MCF 10A (cell line): ENCODE results near the gene VAT1. TPM values are rescaled to one million over a fixed set of nuclear protein-coding genes. Genes with fewer than 3 reads are reported as not detected.

Source experiments
- BruUV-seq: library from RNA; stranded (reverse); fragments of 400-500 nt; replicated peaks from 2 replicates; lab custom pipeline; 2021; lab: Mats Ljungman, UMichigan
- CTCF ChIA-PET: fragments of 300-600 bp; sonication (Branson Sonifier 250); formaldehyde crosslinking; extraction: SDS; loops from one replicate; lab custom pipeline; 2021; ENCODE audit warnings: antibody characterized with exemption, inconsistent platforms; lab: Yijun Ruan, JAX
- POLR2A ChIA-PET: fragments of 300-600, 350-650 bp; sonication (Branson Sonifier 250); formaldehyde crosslinking; extraction: SDS; loops from one replicate; lab custom pipeline; 2020; ENCODE audit warnings: antibody characterized with exemption, inconsistent platforms; lab: Yijun Ruan, JAX
- DNase-seq: peaks from one replicate; pipeline ENCODE4 v3.0.0-alpha.2; 2018; ENCODE audit not compliant: unreplicated experiment
- H3K27ac Mint-ChIP-seq: one replicate; pipeline ENCODE4 v1.8.0; 2022; ENCODE audit warnings: mild to moderate bottlenecking, low read depth, mixed read lengths; ENCODE audit not compliant: unreplicated experiment
- H3K27me3 Mint-ChIP-seq: one replicate; pipeline ENCODE4 v1.8.0; 2022; ENCODE audit warnings: mixed read lengths; ENCODE audit not compliant: insufficient read depth, unreplicated experiment
- H3K36me3 Mint-ChIP-seq: one replicate; pipeline ENCODE4 v1.8.0; 2022; ENCODE audit warnings: mild to moderate bottlenecking, moderate library complexity, mixed read lengths; ENCODE audit not compliant: insufficient read depth, unreplicated experiment
- H3K4me1 Mint-ChIP-seq: one replicate; pipeline ENCODE4 v1.8.0; 2022; ENCODE audit warnings: mixed read lengths; ENCODE audit not compliant: insufficient read depth, unreplicated experiment
- H3K4me3 Mint-ChIP-seq: one replicate; pipeline ENCODE4 v1.8.0; 2022; ENCODE audit warnings: mild to moderate bottlenecking, moderate library complexity, mixed read lengths; ENCODE audit not compliant: unreplicated experiment
- H3K9me3 Mint-ChIP-seq: one replicate; pipeline ENCODE4 v1.8.0; 2022; ENCODE audit warnings: mixed read lengths; ENCODE audit not compliant: unreplicated experiment
- intact Hi-C: fragments of 100-400 bp; cut with micrococcal nuclease; formaldehyde crosslinking; loops from 2 replicates; pipeline ENCODE4 v1.14.1; 2022
- total RNA-seq: library from RNA; stranded (reverse); gene quantifications from 2 replicates; pipeline ENCODE4 v1.2.3, GENCODE V29; 2022
- TF ChIP-seq, protein P1 (sequence below): fragments of 200-600 bp; IDR thresholded peaks from one replicate; pipeline ENCODE4 v1.8.0; 2022; ENCODE audit warnings: antibody characterized with exemption, mild to moderate bottlenecking; ENCODE audit not compliant: unreplicated experiment

VAT1 gene
- total RNA-seq, 1 experiment from 2014 or later, result 61.0 TPM

- no peak for DNase-seq
- no peaks in the 10 kb centered on the region for H3K9me3 Mint-ChIP-seq
- BruUV-seq, result no TSS peak
- H3K27me3 Mint-ChIP-seq, result no peaks in the 10 kb centered on the region
- peaks cover 14% of the 10 kb centered on the region for H3K4me1 Mint-ChIP-seq
- intact Hi-C loops, result no loop called here
- H3K4me3 Mint-ChIP-seq, result no peak overlapping the region
- no peak overlapping the region for H3K27ac Mint-ChIP-seq
- POLR2A ChIA-PET, result no interaction called here
- CTCF ChIA-PET, result no interaction called here
- peaks cover 48% of the 10 kb centered on the region for H3K36me3 Mint-ChIP-seq
- TF ChIP-seq, protein P1, sequence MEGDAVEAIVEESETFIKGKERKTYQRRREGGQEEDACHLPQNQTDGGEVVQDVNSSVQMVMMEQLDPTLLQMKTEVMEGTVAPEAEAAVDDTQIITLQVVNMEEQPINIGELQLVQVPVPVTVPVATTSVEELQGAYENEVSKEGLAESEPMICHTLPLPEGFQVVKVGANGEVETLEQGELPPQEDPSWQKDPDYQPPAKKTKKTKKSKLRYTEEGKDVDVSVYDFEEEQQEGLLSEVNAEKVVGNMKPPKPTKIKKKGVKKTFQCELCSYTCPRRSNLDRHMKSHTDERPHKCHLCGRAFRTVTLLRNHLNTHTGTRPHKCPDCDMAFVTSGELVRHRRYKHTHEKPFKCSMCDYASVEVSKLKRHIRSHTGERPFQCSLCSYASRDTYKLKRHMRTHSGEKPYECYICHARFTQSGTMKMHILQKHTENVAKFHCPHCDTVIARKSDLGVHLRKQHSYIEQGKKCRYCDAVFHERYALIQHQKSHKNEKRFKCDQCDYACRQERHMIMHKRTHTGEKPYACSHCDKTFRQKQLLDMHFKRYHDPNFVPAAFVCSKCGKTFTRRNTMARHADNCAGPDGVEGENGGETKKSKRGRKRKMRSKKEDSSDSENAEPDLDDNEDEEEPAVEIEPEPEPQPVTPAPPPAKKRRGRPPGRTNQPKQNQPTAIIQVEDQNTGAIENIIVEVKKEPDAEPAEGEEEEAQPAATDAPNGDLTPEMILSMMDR, result no peak
Observed at GRCh38 chr17:43016216-43016615, 6.0 kb downstream of the VAT1 start.

DNA sequence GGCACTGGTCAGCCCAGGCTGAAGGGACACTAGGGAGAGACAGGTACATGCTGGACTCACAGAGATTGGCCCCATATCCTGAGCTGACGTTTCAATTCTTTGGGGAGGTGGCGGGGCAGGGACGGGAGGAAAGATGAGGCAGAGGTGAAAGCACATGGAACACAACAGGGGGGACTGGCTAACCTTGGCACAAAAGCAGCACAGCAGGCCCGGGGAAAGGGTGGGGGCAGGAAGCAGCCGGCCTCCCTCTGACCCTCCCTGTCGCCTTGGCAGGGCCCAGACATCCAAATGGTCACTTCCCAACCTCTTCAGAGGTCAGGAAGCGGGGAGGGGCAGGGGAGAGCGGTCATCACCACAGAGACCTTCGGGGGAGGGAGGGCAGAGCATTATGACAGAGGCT is 6.6 kb downstream of the VAT1 start:
- ChIA-PET POLR2A (interaction anchor here (0.6 kb wide), 1 partner anchor 167 kb away, joined by 3 read pairs; no protein-coding TSS in a partner anchor), CTCF (no interaction called here)
- Mint-ChIP-seq H3K27me3 (no peaks in the 10 kb centered on the region), H3K27ac (no peak overlapping the region), H3K4me3 (no peak overlapping the region), H3K36me3 (peaks cover 44% of the 10 kb centered on the region), H3K9me3 (no peaks in the 10 kb centered on the region), H3K4me1 (peaks cover 16% of the 10 kb centered on the region)
- BruUV-seq, result no TSS peak
- DNase-seq, result no peak
- intact Hi-C loops, result no loop called here
- TF ChIP-seq, protein P1, result no peak

- H3K9me3 Mint-ChIP-seq, result no peaks in the 10 kb centered on the region
- no peak for DNase-seq
- CTCF ChIA-PET, result no interaction called here
- POLR2A ChIA-PET, result interaction anchor here (0.6 to 0.9 kb wide), 2 partner anchors 107 to 168 kb away, joined by 3 read pairs; no protein-coding TSS in a partner anchor
- TF ChIP-seq, protein P1, result no peak
- peak overlapping the region; percentile 66 for H3K27ac Mint-ChIP-seq
- peaks cover 42% of the 10 kb centered on the region for H3K36me3 Mint-ChIP-seq
- no peaks in the 10 kb centered on the region for H3K27me3 Mint-ChIP-seq
- TSS peak; percentile 52 for BruUV-seq
- intact Hi-C loops, result no loop called here
- peaks cover 20% of the 10 kb centered on the region for H3K4me1 Mint-ChIP-seq
- no peak overlapping the region for H3K4me3 Mint-ChIP-seq
Observed at GRCh38 chr17:43014649-43015542, 7.3 kb downstream of the VAT1 start.

- DNase-seq, result no peak
- POLR2A ChIA-PET, result interaction anchor here (1.2 kb wide), 1 partner anchor 12 kb away, joined by 4 read pairs; no protein-coding TSS in a partner anchor
- no TSS peak for BruUV-seq
- intact Hi-C loops, result no loop called here
- H3K27ac Mint-ChIP-seq, result no peak overlapping the region
- TF ChIP-seq, protein P1, result no peak
- no peaks in the 10 kb centered on the region for H3K9me3 Mint-ChIP-seq
- CTCF ChIA-PET, result no interaction called here
- H3K4me1 Mint-ChIP-seq, result peaks cover 13% of the 10 kb centered on the region
- no peaks in the 10 kb centered on the region for H3K27me3 Mint-ChIP-seq
- no peak overlapping the region for H3K4me3 Mint-ChIP-seq
- H3K36me3 Mint-ChIP-seq, result peaks cover 36% of the 10 kb centered on the region
Observed at GRCh38 chr17:43014020-43014648, 8.1 kb downstream of the VAT1 start.
